Right lobe of liver (tissue), 4 donors: Measurements from ENCODE around the gene FFAR1.

ENCODE experiments used
- POLR2A ChIP-seq: fragments of 450-650 bp; IDR thresholded peaks from one replicate; pipeline ENCODE4 v1.6.1; 2017; ENCODE audit warnings: antibody characterized with exemption, mild to moderate bottlenecking
- TF ChIP-seq, protein P1 (sequence below), 4 donors: fragments of 200-600 bp in 3 of 4; fragments of 450-650 bp in 1 of 4; IDR thresholded peaks; one replicate each; pipeline versions ENCODE4 v1.5.1 to v1.8.0; 2016 to 2022; ENCODE audit warnings: antibody characterized with exemption in 4 of 4, mild to moderate bottlenecking in 2 of 4
- donor health status: DM: no; HTN: no; CAD: no.
- donor health status: DM: no; HTN: no; CAD: no.
- donor health status: DM: no; HTN: yes; CAD: no.

DNA sequence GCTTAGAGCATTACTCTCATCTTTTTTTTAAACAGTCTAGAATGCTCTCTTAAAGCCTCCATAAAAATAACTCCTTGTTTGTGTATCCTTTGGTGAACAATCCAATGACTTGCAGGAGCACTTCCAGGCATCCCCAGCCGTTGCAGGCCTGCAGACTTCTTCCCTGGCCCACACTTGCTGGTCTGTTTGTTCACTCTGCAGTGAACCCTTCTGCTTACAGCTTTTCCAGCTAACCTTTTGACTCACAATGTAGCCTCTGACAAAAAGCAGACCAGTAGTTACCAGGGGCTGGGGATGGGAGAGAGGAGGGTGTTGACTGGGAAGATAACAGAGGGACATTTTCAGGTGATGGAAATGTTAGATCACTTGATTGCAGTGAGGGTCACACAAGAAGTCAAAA, 32.3 kb downstream of the FFAR1 start:
- no peak for TF ChIP-seq POLR2A
- TF ChIP-seq, protein P1, sequence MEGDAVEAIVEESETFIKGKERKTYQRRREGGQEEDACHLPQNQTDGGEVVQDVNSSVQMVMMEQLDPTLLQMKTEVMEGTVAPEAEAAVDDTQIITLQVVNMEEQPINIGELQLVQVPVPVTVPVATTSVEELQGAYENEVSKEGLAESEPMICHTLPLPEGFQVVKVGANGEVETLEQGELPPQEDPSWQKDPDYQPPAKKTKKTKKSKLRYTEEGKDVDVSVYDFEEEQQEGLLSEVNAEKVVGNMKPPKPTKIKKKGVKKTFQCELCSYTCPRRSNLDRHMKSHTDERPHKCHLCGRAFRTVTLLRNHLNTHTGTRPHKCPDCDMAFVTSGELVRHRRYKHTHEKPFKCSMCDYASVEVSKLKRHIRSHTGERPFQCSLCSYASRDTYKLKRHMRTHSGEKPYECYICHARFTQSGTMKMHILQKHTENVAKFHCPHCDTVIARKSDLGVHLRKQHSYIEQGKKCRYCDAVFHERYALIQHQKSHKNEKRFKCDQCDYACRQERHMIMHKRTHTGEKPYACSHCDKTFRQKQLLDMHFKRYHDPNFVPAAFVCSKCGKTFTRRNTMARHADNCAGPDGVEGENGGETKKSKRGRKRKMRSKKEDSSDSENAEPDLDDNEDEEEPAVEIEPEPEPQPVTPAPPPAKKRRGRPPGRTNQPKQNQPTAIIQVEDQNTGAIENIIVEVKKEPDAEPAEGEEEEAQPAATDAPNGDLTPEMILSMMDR (IDR thresholded peaks at IDR 0.05), result no peak
